ENCODE data around the gene SRGAP1.

DNA sequence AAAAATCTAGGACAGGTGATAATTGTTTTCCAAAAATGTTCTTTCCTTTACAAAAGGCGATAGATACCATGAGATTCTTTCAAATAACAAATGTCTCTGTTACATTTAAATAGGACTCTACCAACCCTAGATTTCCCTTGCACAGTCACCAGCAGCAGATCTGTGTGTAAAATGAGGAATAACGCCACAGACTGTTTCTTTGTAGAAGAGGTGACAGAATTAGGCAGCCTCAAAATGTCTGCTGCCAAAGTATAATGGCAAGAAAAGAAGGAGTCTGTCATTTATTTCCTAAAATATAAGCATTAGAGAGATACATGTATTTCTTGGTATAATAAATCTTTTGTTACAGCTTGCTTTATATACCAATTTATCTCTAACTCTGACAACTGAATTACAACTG, 8.5 kb upstream of the SRGAP1 start:
- TF ChIP-seq CTCF (IDR thresholded peaks at IDR 0.05) = no peak
- TF ChIP-seq POLR2A (IDR thresholded peaks at IDR 0.05) = no peak
